Measurements from ENCODE around the gene AFTPH.

AFTPH gene

GRCh38 chr2:64543008-64543697, 19.0 kb downstream of the AFTPH start:
- H3K56ac ChIP-seq (ENCODE audit: low read length) = no peak overlapping the region
- no peak overlapping the region for H2BK15ac ChIP-seq (replicated peaks; ENCODE audit: low read depth)
- H3K4me1 ChIP-seq (ENCODE audit: control insufficient read depth, low read depth, low read length) = peaks cover 2% of the 10 kb centered on the region
- H2BK120ac ChIP-seq (ENCODE audit: low read depth, low read length) = no peak overlapping the region
- no peaks in the 10 kb centered on the region for H3K79me2 ChIP-seq (ENCODE audit: control insufficient read depth, insufficient read depth, low read length)
- H3K4me2 ChIP-seq (ENCODE audit: low read length) = no peak overlapping the region
- no peak overlapping the region for H3K27ac ChIP-seq (ENCODE audit: low read depth, low read length)
- no peaks in the 10 kb centered on the region for H3K27me3 ChIP-seq (ENCODE audit: insufficient read depth, low read length, poor library complexity)
- H2AK5ac ChIP-seq (ENCODE audit: low read length) = no peak overlapping the region
- no peaks in the 10 kb centered on the region for H3K36me3 ChIP-seq (ENCODE audit: control insufficient read depth, insufficient read depth, low read length)
- H3K9ac ChIP-seq (ENCODE audit: low read length) = no peak overlapping the region
- no peak overlapping the region for H3K18ac ChIP-seq (ENCODE audit: low read length)
- H3K4me3 ChIP-seq (ENCODE audit: low read length) = no peak overlapping the region
- H3K79me1 ChIP-seq (ENCODE audit: low read length) = peaks cover 4% of the 10 kb centered on the region
- H3K4ac ChIP-seq (ENCODE audit: low read depth, low read length) = no peak overlapping the region
- no peak overlapping the region for H3K23ac ChIP-seq (ENCODE audit: low read length)
- H2BK5ac ChIP-seq (ENCODE audit: low read length) = no peak overlapping the region
- no peak overlapping the region for H4K5ac ChIP-seq (ENCODE audit: low read length)
- no peak overlapping the region for H4K8ac ChIP-seq (ENCODE audit: low read depth, low read length)
- no peak for DNase-seq

- H3K79me1 ChIP-seq (ENCODE audit: low read length) = no peaks in the 10 kb centered on the region
- no peak overlapping the region for H3K56ac ChIP-seq (ENCODE audit: low read length)
- no peak overlapping the region for H3K4me3 ChIP-seq (ENCODE audit: low read length)
- H3K4me1 ChIP-seq (ENCODE audit: control insufficient read depth, low read depth, low read length) = no peaks in the 10 kb centered on the region
- H4K5ac ChIP-seq (ENCODE audit: low read length) = no peak overlapping the region
- WGBS (ENCODE audit: extremely low coverage, insufficient coverage, low lambda C conversion rate) = no CpG with 5 or more reads among the region's 3 CpGs
- H2BK120ac ChIP-seq (ENCODE audit: low read depth, low read length) = no peak overlapping the region
- H3K79me2 ChIP-seq (ENCODE audit: control insufficient read depth, insufficient read depth, low read length) = no peaks in the 10 kb centered on the region
- H3K4ac ChIP-seq (ENCODE audit: low read depth, low read length) = no peak overlapping the region
- no peak overlapping the region for H3K9ac ChIP-seq (ENCODE audit: low read length)
- no peak overlapping the region for H4K8ac ChIP-seq (ENCODE audit: low read depth, low read length)
- DNase-seq = no peak
- H2BK5ac ChIP-seq (ENCODE audit: low read length) = no peak overlapping the region
- H3K27me3 ChIP-seq (ENCODE audit: insufficient read depth, low read length, poor library complexity) = no peaks in the 10 kb centered on the region
- H3K27ac ChIP-seq (ENCODE audit: low read depth, low read length) = no peak overlapping the region
- H2AK5ac ChIP-seq (ENCODE audit: low read length) = no peak overlapping the region
- no peak overlapping the region for H3K18ac ChIP-seq (ENCODE audit: low read length)
- no peak overlapping the region for H3K4me2 ChIP-seq (ENCODE audit: low read length)
- no peaks in the 10 kb centered on the region for H3K36me3 ChIP-seq (ENCODE audit: control insufficient read depth, insufficient read depth, low read length)
- no peak overlapping the region for H2BK15ac ChIP-seq (replicated peaks; ENCODE audit: low read depth)
- no peak overlapping the region for H3K23ac ChIP-seq (ENCODE audit: low read length)
Observed at GRCh38 chr2:64548761-64549160, 24.6 kb downstream of the AFTPH start.

GRCh38 chr2:64550042-64550441, 25.9 kb downstream of the AFTPH start:
- no CpG with 5 or more reads among the region's 1 CpG for WGBS (ENCODE audit: extremely low coverage, insufficient coverage, low lambda C conversion rate)
- H2AK5ac ChIP-seq (ENCODE audit: low read length) = no peak overlapping the region

DNA sequence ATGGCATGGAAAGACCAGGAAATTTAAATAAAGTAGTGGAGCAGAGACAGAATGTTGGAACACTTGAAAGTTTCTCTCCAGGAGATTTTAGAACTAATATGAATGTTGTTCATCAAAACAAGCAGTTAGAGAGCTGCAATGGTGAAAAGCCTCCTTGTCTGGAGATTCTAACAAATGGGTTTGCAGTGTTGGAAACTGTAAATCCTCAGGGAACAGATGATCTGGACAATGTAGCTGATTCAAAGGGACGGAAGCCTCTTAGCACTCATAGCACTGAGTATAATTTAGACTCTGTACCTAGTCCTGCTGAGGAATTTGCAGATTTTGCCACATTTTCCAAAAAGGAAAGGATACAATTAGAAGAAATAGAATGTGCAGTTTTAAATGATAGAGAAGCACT, 27.7 kb downstream of the AFTPH start:
- Histone ChIP-seq H3K27me3 (ENCODE audit: insufficient read depth, low read length, poor library complexity) (no peaks in the 10 kb centered on the region), H2AK5ac (ENCODE audit: low read length) (no peak overlapping the region), H3K4me3 (ENCODE audit: low read length) (no peak overlapping the region), H3K23ac (ENCODE audit: low read length) (no peak overlapping the region), H3K4ac (ENCODE audit: low read depth, low read length) (no peak overlapping the region), H2BK15ac (replicated peaks; ENCODE audit: low read depth) (no peak overlapping the region), H3K79me2 (ENCODE audit: control insufficient read depth, insufficient read depth, low read length) (no peaks in the 10 kb centered on the region), H3K4me2 (ENCODE audit: low read length) (no peak overlapping the region), H3K79me1 (ENCODE audit: low read length) (no peaks in the 10 kb centered on the region), H4K5ac (ENCODE audit: low read length) (no peak overlapping the region), H2BK5ac (ENCODE audit: low read length) (no peak overlapping the region), H3K36me3 (ENCODE audit: control insufficient read depth, insufficient read depth, low read length) (no peaks in the 10 kb centered on the region), H3K9ac (ENCODE audit: low read length) (no peak overlapping the region), H3K18ac (ENCODE audit: low read length) (no peak overlapping the region), H4K8ac (ENCODE audit: low read depth, low read length) (no peak overlapping the region), H3K56ac (ENCODE audit: low read length) (no peak overlapping the region), H3K4me1 (ENCODE audit: control insufficient read depth, low read depth, low read length) (no peaks in the 10 kb centered on the region), H2BK120ac (ENCODE audit: low read depth, low read length) (no peak overlapping the region), H3K27ac (ENCODE audit: low read depth, low read length) (no peak overlapping the region)
- DNase-seq = no peak
- no CpG with 5 or more reads among the region's 1 CpG for WGBS (ENCODE audit: extremely low coverage, insufficient coverage, low lambda C conversion rate)

More at GRCh38 chr2:64550042-64550441, 25.9 kb downstream of the AFTPH start:
- H3K4me2 ChIP-seq (ENCODE audit: low read length) = no peak overlapping the region
- no peak overlapping the region for H2BK15ac ChIP-seq (replicated peaks; ENCODE audit: low read depth)
- H3K4ac ChIP-seq (ENCODE audit: low read depth, low read length) = no peak overlapping the region
- H3K18ac ChIP-seq (ENCODE audit: low read length) = no peak overlapping the region
- no peak overlapping the region for H3K27ac ChIP-seq (ENCODE audit: low read depth, low read length)
- no peaks in the 10 kb centered on the region for H3K79me1 ChIP-seq (ENCODE audit: low read length)
- no peaks in the 10 kb centered on the region for H3K36me3 ChIP-seq (ENCODE audit: control insufficient read depth, insufficient read depth, low read length)
- no peak overlapping the region for H3K9ac ChIP-seq (ENCODE audit: low read length)
- H3K4me1 ChIP-seq (ENCODE audit: control insufficient read depth, low read depth, low read length) = no peaks in the 10 kb centered on the region
- no peak overlapping the region for H3K56ac ChIP-seq (ENCODE audit: low read length)
- no peaks in the 10 kb centered on the region for H3K79me2 ChIP-seq (ENCODE audit: control insufficient read depth, insufficient read depth, low read length)
- H3K4me3 ChIP-seq (ENCODE audit: low read length) = no peak overlapping the region
- no peak for DNase-seq
- no peak overlapping the region for H2BK120ac ChIP-seq (ENCODE audit: low read depth, low read length)
- H3K23ac ChIP-seq (ENCODE audit: low read length) = no peak overlapping the region
- no peak overlapping the region for H4K8ac ChIP-seq (ENCODE audit: low read depth, low read length)
- no peaks in the 10 kb centered on the region for H3K27me3 ChIP-seq (ENCODE audit: insufficient read depth, low read length, poor library complexity)
- no peak overlapping the region for H4K5ac ChIP-seq (ENCODE audit: low read length)
- no peak overlapping the region for H2BK5ac ChIP-seq (ENCODE audit: low read length)

DNA sequence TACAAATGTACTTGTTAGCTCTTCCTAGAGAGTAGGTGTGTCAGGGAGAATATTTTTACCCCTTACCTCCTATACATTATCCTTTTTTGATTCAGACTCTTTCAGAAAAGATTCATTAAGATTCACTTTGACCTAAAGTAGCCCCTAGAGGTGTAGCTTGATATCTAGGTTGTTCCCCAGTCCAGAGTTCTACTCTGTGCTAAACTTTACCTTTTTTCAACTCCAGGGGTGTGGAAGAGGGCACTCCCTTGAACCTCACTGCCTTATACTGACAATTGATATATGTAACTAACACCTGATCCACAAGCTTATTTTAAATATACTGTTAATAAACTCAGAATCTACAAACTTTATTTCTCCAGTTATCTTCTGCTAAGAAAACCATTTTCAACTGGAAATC, 30.0 kb downstream of the AFTPH start:
- no peak overlapping the region for H4K8ac ChIP-seq (ENCODE audit: low read depth, low read length)
- no peak overlapping the region for H3K23ac ChIP-seq (ENCODE audit: low read length)
- no peak overlapping the region for H2AK5ac ChIP-seq (ENCODE audit: low read length)
- no peak overlapping the region for H3K4ac ChIP-seq (ENCODE audit: low read depth, low read length)
- no peaks in the 10 kb centered on the region for H3K36me3 ChIP-seq (ENCODE audit: control insufficient read depth, insufficient read depth, low read length)
- H3K27me3 ChIP-seq (ENCODE audit: insufficient read depth, low read length, poor library complexity) = no peaks in the 10 kb centered on the region
- H2BK5ac ChIP-seq (ENCODE audit: low read length) = no peak overlapping the region
- no peak overlapping the region for H2BK120ac ChIP-seq (ENCODE audit: low read depth, low read length)
- no peak overlapping the region for H2BK15ac ChIP-seq (replicated peaks; ENCODE audit: low read depth)
- H3K4me3 ChIP-seq (ENCODE audit: low read length) = no peak overlapping the region
- DNase-seq = no peak
- H3K4me2 ChIP-seq (ENCODE audit: low read length) = no peak overlapping the region
- no peak overlapping the region for H4K5ac ChIP-seq (ENCODE audit: low read length)
- no peaks in the 10 kb centered on the region for H3K4me1 ChIP-seq (ENCODE audit: control insufficient read depth, low read depth, low read length)
- H3K79me2 ChIP-seq (ENCODE audit: control insufficient read depth, insufficient read depth, low read length) = no peaks in the 10 kb centered on the region
- no peaks in the 10 kb centered on the region for H3K79me1 ChIP-seq (ENCODE audit: low read length)
- no peak overlapping the region for H3K9ac ChIP-seq (ENCODE audit: low read length)
- no peak overlapping the region for H3K27ac ChIP-seq (ENCODE audit: low read depth, low read length)
- H3K56ac ChIP-seq (ENCODE audit: low read length) = no peak overlapping the region
- H3K18ac ChIP-seq (ENCODE audit: low read length) = no peak overlapping the region

DNA sequence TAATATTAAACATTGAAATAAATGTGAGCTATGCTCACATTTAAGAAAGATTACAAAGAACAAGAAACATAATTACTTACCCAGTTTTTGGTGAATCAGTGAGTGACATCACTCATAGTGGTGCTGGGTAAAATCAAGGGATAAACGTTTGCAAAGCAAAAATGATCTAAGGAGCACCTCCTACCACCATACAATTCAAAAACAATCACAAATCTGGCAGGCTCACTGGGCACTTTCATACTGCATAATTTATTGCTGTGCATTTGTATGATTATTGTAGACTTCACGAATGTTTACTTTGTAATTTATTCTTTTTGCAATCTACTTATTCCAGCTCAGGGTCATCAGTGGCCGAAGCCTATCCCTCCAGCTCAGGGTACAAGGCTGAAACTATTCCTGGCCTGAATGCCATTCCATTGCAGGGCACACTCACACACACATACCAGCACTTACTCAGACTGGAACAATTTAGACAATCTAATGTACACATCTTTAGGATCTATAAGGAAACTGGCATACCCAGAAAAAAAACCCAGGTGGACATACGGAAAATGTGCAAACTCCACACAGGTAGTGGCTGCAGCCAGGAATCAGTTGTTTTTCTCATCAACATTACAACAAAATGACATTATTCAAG, 34.4 kb downstream of the AFTPH start:
- Histone ChIP-seq H3K56ac (ENCODE audit: low read length) (no peak overlapping the region), H3K23ac (ENCODE audit: low read length) (no peak overlapping the region), H2AK5ac (ENCODE audit: low read length) (no peak overlapping the region), H3K4me1 (ENCODE audit: control insufficient read depth, low read depth, low read length) (no peaks in the 10 kb centered on the region), H3K9ac (ENCODE audit: low read length) (no peak overlapping the region), H4K5ac (ENCODE audit: low read length) (no peak overlapping the region), H2BK120ac (ENCODE audit: low read depth, low read length) (no peak overlapping the region), H3K79me2 (ENCODE audit: control insufficient read depth, insufficient read depth, low read length) (no peaks in the 10 kb centered on the region), H3K4me2 (ENCODE audit: low read length) (no peak overlapping the region), H3K27ac (ENCODE audit: low read depth, low read length) (no peak overlapping the region), H3K4ac (ENCODE audit: low read depth, low read length) (no peak overlapping the region), H2BK15ac (replicated peaks; ENCODE audit: low read depth) (no peak overlapping the region), H2BK5ac (ENCODE audit: low read length) (no peak overlapping the region), H3K36me3 (ENCODE audit: control insufficient read depth, insufficient read depth, low read length) (no peaks in the 10 kb centered on the region), H3K27me3 (ENCODE audit: insufficient read depth, low read length, poor library complexity) (no peaks in the 10 kb centered on the region), H3K4me3 (ENCODE audit: low read length) (no peak overlapping the region), H4K8ac (ENCODE audit: low read depth, low read length) (no peak overlapping the region), H3K18ac (ENCODE audit: low read length) (no peak overlapping the region), H3K79me1 (ENCODE audit: low read length) (no peaks in the 10 kb centered on the region)
- WGBS (ENCODE audit: extremely low coverage, insufficient coverage, low lambda C conversion rate) = no CpG with 5 or more reads among the region's 4 CpGs
- no peak for DNase-seq

Measured in mesendoderm (in vitro differentiated cells).